Liver (tissue), 9 donors: ENCODE data around the gene EXOC5. TPM values are rescaled to one million over a fixed set of nuclear protein-coding genes. Genes with fewer than 3 reads are reported as not detected.

Source experiments
- DNase-seq: peaks from one replicate; pipeline ENCODE4 v3.0.0-alpha.2; 2017; ENCODE audit warnings: low spot score
- H3K27ac ChIP-seq, 2 donors: one replicate each; pipeline ENCODE4 v1.7.0; 2013; ENCODE audit warnings: inconsistent platforms in 2 of 2, low read length in 2 of 2, control low read depth in 1 of 2, low read depth in 1 of 2, mild to moderate bottlenecking in 1 of 2
- H3K27me3 ChIP-seq, 4 donors: one replicate each; pipeline versions ENCODE4 v1.6.1 to v1.7.0; 2013; ENCODE audit warnings: low read length in 3 of 4, inconsistent platforms in 1 of 4, mild to moderate bottlenecking in 1 of 4, moderate library complexity in 1 of 4; ENCODE audit not compliant: control insufficient read depth in 4 of 4, insufficient read depth in 4 of 4
- H3K36me3 ChIP-seq, 4 donors: one replicate each; pipeline versions ENCODE4 v1.6.1 to v1.7.0; 2013; ENCODE audit warnings: low read length in 3 of 4, mild to moderate bottlenecking in 3 of 4, low read depth in 1 of 4, moderate library complexity in 1 of 4; ENCODE audit not compliant: control insufficient read depth in 4 of 4, insufficient read depth in 3 of 4
- H3K4me1 ChIP-seq, 4 donors: one replicate each; pipeline versions ENCODE4 v1.6.1 to v1.7.0; 2013; ENCODE audit warnings: low read length in 3 of 4, mild to moderate bottlenecking in 3 of 4, moderate library complexity in 1 of 4; ENCODE audit not compliant: control insufficient read depth in 4 of 4, insufficient read depth in 4 of 4
- H3K4me3 ChIP-seq, 3 donors: one replicate each; pipeline versions ENCODE4 v1.6.1 to v1.7.0; 2013; ENCODE audit warnings: low read length in 3 of 3, control low read depth in 1 of 3, low read depth in 1 of 3, mild to moderate bottlenecking in 1 of 3
- H3K9ac ChIP-seq, 2 donors: one replicate each; pipeline ENCODE4 v1.7.0; 2013; ENCODE audit warnings: low read length in 2 of 2, mild to moderate bottlenecking in 2 of 2, moderate library complexity in 2 of 2, control low read depth in 1 of 2, low read depth in 1 of 2
- H3K9me3 ChIP-seq, 4 donors: one replicate each; pipeline versions ENCODE4 v1.6.1 to v1.7.0; 2013; ENCODE audit warnings: low read length in 3 of 4; ENCODE audit not compliant: control insufficient read depth in 4 of 4
- FOXA2 ChIP-seq: IDR thresholded peaks from 2 replicates; pipeline ENCODE4 v1.6.1; 2016; ENCODE audit warnings: antibody characterized with exemption
- GABPA ChIP-seq, 2 donors: IDR thresholded peaks in 1 of 2; conservative IDR thresholded peaks in 1 of 2; 2 replicates each; pipeline ENCODE4 v1.6.1; 2016; ENCODE audit warnings: antibody characterized with exemption in 2 of 2, mild to moderate bottlenecking in 1 of 2, moderate library complexity in 1 of 2
- HNF4G ChIP-seq: IDR thresholded peaks from 2 replicates; pipeline ENCODE4 v1.6.1; 2016; ENCODE audit warnings: antibody characterized with exemption
- JUND ChIP-seq, 2 donors: IDR thresholded peaks; 2 replicates each; pipeline ENCODE4 v1.6.1; 2016; ENCODE audit warnings: antibody characterized with exemption in 2 of 2
- RAD21 ChIP-seq, 2 donors: IDR thresholded peaks; 2 replicates each; pipeline ENCODE4 v1.6.1; 2016; ENCODE audit warnings: antibody characterized with exemption in 2 of 2, mild to moderate bottlenecking in 2 of 2
- RXRA ChIP-seq, 2 donors: IDR thresholded peaks; 2 replicates each; pipeline ENCODE4 v1.6.1; 2017 to 2018; ENCODE audit warnings: antibody characterized with exemption in 2 of 2, mild to moderate bottlenecking in 1 of 2
- TAF1 ChIP-seq: conservative IDR thresholded peaks from 2 replicates; pipeline ENCODE4 v1.6.1; 2016; ENCODE audit warnings: antibody characterized with exemption, mild to moderate bottlenecking
- YY1 ChIP-seq: IDR thresholded peaks from 2 replicates; pipeline ENCODE4 v1.6.1; 2016; ENCODE audit warnings: antibody characterized with exemption, mild to moderate bottlenecking
- WGBS: extraction: QIAGEN DNeasy Blood & Tissue Kit; methylation state at CpG from one replicate; pipeline ENCODE4 v1.1.7; 2013; 5-methylcytosine and 5-hydroxymethylcytosine counted together
- polyA plus RNA-seq, 2 donors: library from polyadenylated mRNA; stranded (reverse) in 1 of 2; unstranded in 1 of 2; fragments of 200-250 nt in 1 of 2; fragments of >200 nt in 1 of 2; fragmentation: Nextera tagmentation in 1 of 2; extraction: Ambion mirVana in 1 of 2; gene quantifications; one replicate each; pipeline versions ENCODE4 v1.2.1 to v1.2.3, GENCODE V29; 2013 to 2015
- total RNA-seq, 2 donors: library from RNA; depleted of rRNA; stranded (reverse); fragments of >200 nt; gene quantifications; one replicate each; pipeline ENCODE4 v1.2.3, GENCODE V29; 2014
- TF ChIP-seq, protein P1 (sequence below): fragments of 150-350 bp; IDR thresholded peaks from 2 replicates; pipeline ENCODE4 v1.5.1; 2017; ENCODE audit warnings: improper control_type of control experiment, low read depth, low read length; ENCODE audit not compliant: missing input control
- TF ChIP-seq, protein P2 (sequence below): IDR thresholded peaks from 2 replicates; pipeline ENCODE4 v1.6.1; 2016; ENCODE audit warnings: antibody characterized with exemption
- TF ChIP-seq, protein P3 (sequence below): IDR thresholded peaks from 2 replicates; pipeline ENCODE4 v1.6.1; 2016; ENCODE audit warnings: antibody characterized with exemption
- TF ChIP-seq, protein P4 (sequence below): IDR thresholded peaks from 2 replicates; pipeline ENCODE4 v1.6.1; 2016; ENCODE audit warnings: antibody characterized with exemption, mild to moderate bottlenecking
- TF ChIP-seq, protein P5 (sequence below): IDR thresholded peaks from 2 replicates; pipeline ENCODE4 v1.6.1; 2016; ENCODE audit warnings: antibody characterized with exemption
- donor health status: healthy.
- donor health status: healthy.
- donor health status: healthy.
- donor health status: healthy.
- donor health status: healthy.

Gene EXOC5
- total and polyA plus RNA-seq, 4 donors = 7.9 to 28.9 (median 20.8) TPM

DNA sequence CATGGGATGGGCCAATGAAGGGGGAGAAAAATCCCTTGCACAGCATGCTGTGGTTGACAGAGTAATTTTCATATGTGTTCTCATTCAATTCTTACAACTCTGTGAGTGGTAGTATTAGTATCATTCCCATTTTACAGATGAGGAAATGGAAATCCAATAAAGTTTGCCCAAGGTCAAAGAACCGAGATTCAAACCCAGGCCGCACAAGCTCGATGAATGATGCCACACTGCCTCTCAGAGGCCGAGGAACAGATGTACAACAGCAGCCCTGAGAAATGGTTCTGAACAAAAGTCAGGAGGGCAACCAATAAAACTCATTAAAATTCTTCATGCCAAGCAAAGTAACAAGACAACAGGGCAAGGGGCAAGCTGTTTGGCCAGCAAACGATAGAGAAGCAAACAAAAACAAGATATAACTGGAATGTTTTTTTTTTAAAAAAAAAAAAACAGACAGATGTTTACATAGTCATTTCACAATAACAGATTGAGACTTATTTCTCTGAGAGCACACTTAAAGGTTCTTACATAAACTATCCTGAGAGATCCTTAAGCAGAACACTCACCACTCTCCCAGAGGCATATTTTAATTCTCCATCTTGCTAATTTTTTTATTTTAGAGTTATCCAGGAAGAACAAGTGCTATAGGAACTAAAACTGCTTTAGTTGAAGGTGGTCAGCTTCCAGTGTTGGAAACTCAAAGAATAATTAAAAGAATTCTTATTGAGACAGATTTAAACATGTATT lies 85.8 kb downstream of the EXOC5 start:
- TF ChIP-seq, protein P1, sequence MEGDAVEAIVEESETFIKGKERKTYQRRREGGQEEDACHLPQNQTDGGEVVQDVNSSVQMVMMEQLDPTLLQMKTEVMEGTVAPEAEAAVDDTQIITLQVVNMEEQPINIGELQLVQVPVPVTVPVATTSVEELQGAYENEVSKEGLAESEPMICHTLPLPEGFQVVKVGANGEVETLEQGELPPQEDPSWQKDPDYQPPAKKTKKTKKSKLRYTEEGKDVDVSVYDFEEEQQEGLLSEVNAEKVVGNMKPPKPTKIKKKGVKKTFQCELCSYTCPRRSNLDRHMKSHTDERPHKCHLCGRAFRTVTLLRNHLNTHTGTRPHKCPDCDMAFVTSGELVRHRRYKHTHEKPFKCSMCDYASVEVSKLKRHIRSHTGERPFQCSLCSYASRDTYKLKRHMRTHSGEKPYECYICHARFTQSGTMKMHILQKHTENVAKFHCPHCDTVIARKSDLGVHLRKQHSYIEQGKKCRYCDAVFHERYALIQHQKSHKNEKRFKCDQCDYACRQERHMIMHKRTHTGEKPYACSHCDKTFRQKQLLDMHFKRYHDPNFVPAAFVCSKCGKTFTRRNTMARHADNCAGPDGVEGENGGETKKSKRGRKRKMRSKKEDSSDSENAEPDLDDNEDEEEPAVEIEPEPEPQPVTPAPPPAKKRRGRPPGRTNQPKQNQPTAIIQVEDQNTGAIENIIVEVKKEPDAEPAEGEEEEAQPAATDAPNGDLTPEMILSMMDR = peak; percentile 8
- no peak for TF ChIP-seq FOXA2
- TF ChIP-seq, protein P2, sequence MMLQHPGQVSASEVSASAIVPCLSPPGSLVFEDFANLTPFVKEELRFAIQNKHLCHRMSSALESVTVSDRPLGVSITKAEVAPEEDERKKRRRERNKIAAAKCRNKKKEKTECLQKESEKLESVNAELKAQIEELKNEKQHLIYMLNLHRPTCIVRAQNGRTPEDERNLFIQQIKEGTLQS = no peak
- TF ChIP-seq GABPA (IDR thresholded peaks at IDR 0.05 in 1 of 2, conservative IDR thresholded peaks at IDR 0.05 in 1 of 2) = no peak
- peak; percentile 47 to 57 for TF ChIP-seq RAD21 (IDR thresholded peaks at IDR 0.05)
- TF ChIP-seq, protein P3, sequence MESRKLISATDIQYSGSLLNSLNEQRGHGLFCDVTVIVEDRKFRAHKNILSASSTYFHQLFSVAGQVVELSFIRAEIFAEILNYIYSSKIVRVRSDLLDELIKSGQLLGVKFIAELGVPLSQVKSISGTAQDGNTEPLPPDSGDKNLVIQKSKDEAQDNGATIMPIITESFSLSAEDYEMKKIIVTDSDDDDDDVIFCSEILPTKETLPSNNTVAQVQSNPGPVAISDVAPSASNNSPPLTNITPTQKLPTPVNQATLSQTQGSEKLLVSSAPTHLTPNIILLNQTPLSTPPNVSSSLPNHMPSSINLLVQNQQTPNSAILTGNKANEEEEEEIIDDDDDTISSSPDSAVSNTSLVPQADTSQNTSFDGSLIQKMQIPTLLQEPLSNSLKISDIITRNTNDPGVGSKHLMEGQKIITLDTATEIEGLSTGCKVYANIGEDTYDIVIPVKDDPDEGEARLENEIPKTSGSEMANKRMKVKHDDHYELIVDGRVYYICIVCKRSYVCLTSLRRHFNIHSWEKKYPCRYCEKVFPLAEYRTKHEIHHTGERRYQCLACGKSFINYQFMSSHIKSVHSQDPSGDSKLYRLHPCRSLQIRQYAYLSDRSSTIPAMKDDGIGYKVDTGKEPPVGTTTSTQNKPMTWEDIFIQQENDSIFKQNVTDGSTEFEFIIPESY = no peak
- H3K4me3 ChIP-seq = no peak overlapping the region
- no peak for DNase-seq
- no peaks in the 10 kb centered on the region for H3K27me3 ChIP-seq
- 11% methylated on average over 5 of the region's 5 CpGs for WGBS
- no peaks in the 10 kb centered on the region for H3K36me3 ChIP-seq
- H3K9ac ChIP-seq = no peak overlapping the region
- H3K27ac ChIP-seq = no peak overlapping the region
- no peaks in the 10 kb centered on the region for H3K9me3 ChIP-seq
- no peaks in the 10 kb centered on the region for H3K4me1 ChIP-seq

DNA sequence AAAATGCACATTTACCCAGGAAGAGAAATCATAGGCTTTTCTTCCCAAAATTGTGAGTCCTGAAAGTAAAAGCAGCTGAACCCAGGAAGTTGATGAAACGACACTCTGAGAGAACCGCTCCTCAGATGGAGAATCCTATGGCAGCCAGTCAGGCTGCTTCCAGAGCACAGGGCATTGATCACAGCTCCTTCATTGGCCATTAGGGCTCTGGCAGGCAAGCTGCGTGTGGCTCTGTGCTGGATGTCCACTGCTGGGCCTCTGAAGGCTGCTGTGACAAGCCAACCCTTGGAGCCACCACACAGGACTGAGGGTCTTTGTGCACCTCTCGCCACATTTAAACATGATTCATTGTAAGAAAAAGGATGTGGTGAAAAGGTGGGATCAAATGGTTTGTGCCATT lies 89.4 kb downstream of the EXOC5 start:
- 73% methylated on average over 4 of the region's 4 CpGs for WGBS
- Histone ChIP-seq H3K9me3 (no peaks in the 10 kb centered on the region), H3K4me1 (no peaks in the 10 kb centered on the region), H3K36me3 (no peaks in the 10 kb centered on the region), H3K27ac (no peak overlapping the region), H3K9ac (no peak overlapping the region), H3K27me3 (no peaks in the 10 kb centered on the region), H3K4me3 (no peak overlapping the region)
- no peak for DNase-seq
- TF ChIP-seq, protein P3 = no peak
- TF ChIP-seq RXRA (IDR thresholded peaks at IDR 0.05) (no peak), YY1 (no peak), HNF4G (no peak), RAD21 (IDR thresholded peaks at IDR 0.05) (no peak), JUND (IDR thresholded peaks at IDR 0.05) (no peak), TAF1 (no peak)
- TF ChIP-seq, protein P4, sequence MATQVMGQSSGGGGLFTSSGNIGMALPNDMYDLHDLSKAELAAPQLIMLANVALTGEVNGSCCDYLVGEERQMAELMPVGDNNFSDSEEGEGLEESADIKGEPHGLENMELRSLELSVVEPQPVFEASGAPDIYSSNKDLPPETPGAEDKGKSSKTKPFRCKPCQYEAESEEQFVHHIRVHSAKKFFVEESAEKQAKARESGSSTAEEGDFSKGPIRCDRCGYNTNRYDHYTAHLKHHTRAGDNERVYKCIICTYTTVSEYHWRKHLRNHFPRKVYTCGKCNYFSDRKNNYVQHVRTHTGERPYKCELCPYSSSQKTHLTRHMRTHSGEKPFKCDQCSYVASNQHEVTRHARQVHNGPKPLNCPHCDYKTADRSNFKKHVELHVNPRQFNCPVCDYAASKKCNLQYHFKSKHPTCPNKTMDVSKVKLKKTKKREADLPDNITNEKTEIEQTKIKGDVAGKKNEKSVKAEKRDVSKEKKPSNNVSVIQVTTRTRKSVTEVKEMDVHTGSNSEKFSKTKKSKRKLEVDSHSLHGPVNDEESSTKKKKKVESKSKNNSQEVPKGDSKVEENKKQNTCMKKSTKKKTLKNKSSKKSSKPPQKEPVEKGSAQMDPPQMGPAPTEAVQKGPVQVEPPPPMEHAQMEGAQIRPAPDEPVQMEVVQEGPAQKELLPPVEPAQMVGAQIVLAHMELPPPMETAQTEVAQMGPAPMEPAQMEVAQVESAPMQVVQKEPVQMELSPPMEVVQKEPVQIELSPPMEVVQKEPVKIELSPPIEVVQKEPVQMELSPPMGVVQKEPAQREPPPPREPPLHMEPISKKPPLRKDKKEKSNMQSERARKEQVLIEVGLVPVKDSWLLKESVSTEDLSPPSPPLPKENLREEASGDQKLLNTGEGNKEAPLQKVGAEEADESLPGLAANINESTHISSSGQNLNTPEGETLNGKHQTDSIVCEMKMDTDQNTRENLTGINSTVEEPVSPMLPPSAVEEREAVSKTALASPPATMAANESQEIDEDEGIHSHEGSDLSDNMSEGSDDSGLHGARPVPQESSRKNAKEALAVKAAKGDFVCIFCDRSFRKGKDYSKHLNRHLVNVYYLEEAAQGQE = no peak
- TF ChIP-seq, protein P5, sequence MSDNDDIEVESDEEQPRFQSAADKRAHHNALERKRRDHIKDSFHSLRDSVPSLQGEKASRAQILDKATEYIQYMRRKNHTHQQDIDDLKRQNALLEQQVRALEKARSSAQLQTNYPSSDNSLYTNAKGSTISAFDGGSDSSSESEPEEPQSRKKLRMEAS = no peak
